Panc1 (cell line): ENCODE data around the gene SLC34A1. TPM values are rescaled to one million over a fixed set of nuclear protein-coding genes. Genes with fewer than 3 reads are reported as not detected.

Experiments
- ATAC-seq: fragments of 200-7000 bp; cut with Tn5 transposase; 2 replicates; pipeline ENCODE4 v1.9.1; 2020; ENCODE audit warnings: mild to moderate bottlenecking, moderate library complexity
- BruUV-seq: library from RNA; stranded (reverse); fragments of 400-500 nt; replicated peaks from 2 replicates; lab custom pipeline; 2021; lab: Mats Ljungman, UMichigan
- CTCF ChIA-PET: fragments of 300-600 bp; sonication (Branson Sonifier 250); formaldehyde crosslinking; loops from one replicate; lab custom pipeline; 2022; ENCODE audit warnings: antibody characterized with exemption; lab: Charles Lee
- POLR2A ChIA-PET: fragments of 300-600 bp; sonication (Branson Sonifier 250); formaldehyde crosslinking; loops from one replicate; lab custom pipeline; 2022; ENCODE audit warnings: antibody characterized with exemption; lab: Charles Lee
- DNase-seq: peaks from one replicate; pipeline ENCODE4 v3.0.0-alpha.2; 2010; ENCODE audit warnings: low read depth, low spot score
- H3K27ac ChIP-seq: 2 replicates; pipeline ENCODE4 v1.5.1; 2011; ENCODE audit warnings: mild to moderate bottlenecking, low read length, inconsistent platforms
- H3K27me3 ChIP-seq: fragments of 200-500 bp; sonication (Bioruptor generic); 2 replicates; pipeline ENCODE4 v1.6.0; 2014; ENCODE audit warnings: low read length, inconsistent platforms; ENCODE audit not compliant: control insufficient read depth, insufficient read depth
- H3K36me3 ChIP-seq: fragments of 200-500 bp; sonication (Bioruptor generic); 2 replicates; pipeline ENCODE4 v1.5.1; 2014; ENCODE audit warnings: inconsistent platforms, mild to moderate bottlenecking, low read length, moderate library complexity; ENCODE audit not compliant: control insufficient read depth, insufficient read depth
- H3K4me1 ChIP-seq: 2 replicates; pipeline ENCODE4 v1.5.1; 2011; ENCODE audit warnings: inconsistent platforms, mild to moderate bottlenecking, low read length, moderate library complexity; ENCODE audit not compliant: control insufficient read depth, insufficient read depth
- H3K4me3 ChIP-seq, 2 experiments: 2 replicates each; pipeline ENCODE4 v1.5.1; 2011 to 2012; ENCODE audit warnings: low read depth in 2 of 2, low read length in 2 of 2, mild to moderate bottlenecking in 2 of 2, inconsistent platforms in 1 of 2, moderate library complexity in 1 of 2
- H3K9me3 ChIP-seq: fragments of 200-500 bp; sonication (Bioruptor generic); 2 replicates; pipeline ENCODE4 v1.5.1; 2014; ENCODE audit warnings: low read depth, mild to moderate bottlenecking, inconsistent platforms, low read length, moderate library complexity; ENCODE audit not compliant: control insufficient read depth, insufficient read depth
- POLR2AphosphoS5 ChIP-seq: IDR thresholded peaks from 2 replicates; pipeline ENCODE4 v1.6.1; 2012; ENCODE audit warnings: mild to moderate bottlenecking, low read depth, low read length, moderate library complexity
- SIN3A ChIP-seq: IDR thresholded peaks from 2 replicates; pipeline ENCODE4 v1.6.1; 2012; ENCODE audit warnings: low read depth, mild to moderate bottlenecking, low read length, moderate library complexity, borderline replicate concordance; ENCODE audit not compliant: insufficient read depth
- TCF7L2 ChIP-seq: IDR thresholded peaks from 2 replicates; pipeline ENCODE4 v1.6.1; 2011; ENCODE audit warnings: mild to moderate bottlenecking, low read depth, low read length, inconsistent platforms
- in situ Hi-C: cut with HindIII; loops from 2 replicates; pipeline ENCODE4 v1.10.0; 2016; ENCODE audit warnings: low sequenced_read_pairs, low pct_unique_long_range_greater_than_20kb
- intact Hi-C: fragments of 100-400 bp; cut with micrococcal nuclease; formaldehyde crosslinking; loops from one replicate; pipeline ENCODE4 v1.10.0; 2022; ENCODE audit not compliant: unreplicated experiment
- total RNA-seq: library from RNA; stranded (reverse); gene quantifications from one replicate; pipeline ENCODE4 v1.2.1, GENCODE V29; 2021; ENCODE audit not compliant: unreplicated experiment
- TF ChIP-seq, protein P1 (sequence below): fragments of 450-650 bp; IDR thresholded peaks from 2 replicates; pipeline ENCODE4 v1.5.1; 2017; ENCODE audit warnings: mild to moderate bottlenecking
- TF ChIP-seq, protein P2 (sequence below), 2 experiments: IDR thresholded peaks; 2 replicates each; pipeline ENCODE4 v1.6.1; 2011 to 2012; ENCODE audit warnings: low read depth in 2 of 2, control low read depth in 1 of 2, low read length in 1 of 2, mild to moderate bottlenecking in 1 of 2, moderate library complexity in 1 of 2; ENCODE audit not compliant: insufficient read depth in 1 of 2

The SLC34A1 gene
- total RNA-seq, 1 experiment from 2014 or later, result not detected

DNA sequence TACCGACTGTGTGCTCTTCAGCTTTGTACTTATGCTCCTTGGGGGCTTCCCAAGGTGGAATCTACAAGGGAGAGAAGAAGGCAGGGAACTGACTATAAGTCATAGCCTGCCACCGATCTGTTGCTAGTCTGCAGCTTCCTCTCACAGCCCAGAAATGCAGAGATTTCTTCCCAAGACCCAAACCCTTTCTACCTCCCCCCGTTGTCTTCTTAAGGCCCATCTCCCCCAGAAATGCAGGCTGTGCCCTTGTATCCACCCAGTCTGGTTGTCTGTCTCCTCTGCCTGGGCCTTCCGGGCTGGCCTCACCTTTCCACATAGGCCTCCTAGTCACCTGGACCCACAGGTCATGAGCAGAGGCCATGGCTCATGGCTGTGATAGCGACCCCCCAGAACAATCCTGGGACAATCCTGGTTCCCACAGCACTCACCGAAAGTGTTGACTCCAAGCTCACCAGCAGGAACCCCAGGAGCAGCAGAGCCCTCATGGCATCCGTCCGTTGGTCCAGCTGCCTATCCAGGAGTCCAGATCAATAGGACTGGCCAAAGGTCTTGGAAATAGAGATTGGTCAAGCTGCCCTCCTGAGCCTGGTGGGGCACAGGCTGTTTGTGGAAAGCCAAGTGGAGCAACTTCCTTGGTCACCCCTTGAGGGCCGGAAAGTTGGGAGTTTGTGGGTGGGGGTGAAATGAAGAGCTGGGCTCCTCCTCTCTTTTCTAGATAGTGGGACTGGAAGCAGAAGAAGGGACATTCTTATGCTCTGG lies 25.0 kb downstream of the SLC34A1 start, which contains the start of gene F12:
Gene F12, minus strand, starts transcription at position 522 of the 759 bp plus-strand sequence. Its CDS starts 37 bp downstream, at position 485.
- CTCF ChIA-PET, result interaction anchor here (1.2 kb wide), 1 partner anchor 19 kb away, joined by 4 read pairs; no protein-coding TSS in a partner anchor
- POLR2A ChIA-PET, result interaction anchor here (0.8 kb wide), 1 partner anchor 16 kb away, joined by 9 read pairs; no protein-coding TSS in a partner anchor
- BruUV-seq, result no TSS peak

DNA sequence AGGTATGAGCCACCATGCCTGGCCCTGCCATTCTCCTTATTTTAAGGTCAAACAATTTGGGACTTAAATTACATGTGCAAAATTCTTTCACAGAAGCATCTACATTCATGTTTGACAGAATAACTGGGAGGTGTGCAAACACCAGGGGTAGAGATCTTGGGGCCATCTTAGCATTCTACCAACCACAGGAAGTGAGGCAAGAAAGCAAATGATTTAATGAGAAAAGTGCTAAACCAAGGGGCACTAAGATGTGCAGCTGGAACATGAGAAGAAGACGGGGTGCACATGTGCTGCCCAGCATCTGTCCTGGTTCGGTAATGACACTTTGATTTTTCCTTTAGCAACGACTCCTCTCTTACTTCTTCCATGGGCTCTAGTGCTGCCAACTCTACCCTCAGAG lies 26.3 kb downstream of the SLC34A1 start:
- Histone ChIP-seq H3K4me1 (no peaks in the 10 kb centered on the region), H3K27ac (no peak overlapping the region), H3K27me3 (no peaks in the 10 kb centered on the region), H3K9me3 (no peaks in the 10 kb centered on the region), H3K36me3 (no peaks in the 10 kb centered on the region), H3K4me3 (no peak overlapping the region)
- CTCF ChIA-PET, result no interaction called here
- in situ Hi-C loops, result no loop called here
- no TSS peak for BruUV-seq
- intact Hi-C loops, result no loop called here
- DNase-seq (no peak), ATAC-seq (no peak)
- POLR2A ChIA-PET, result no interaction called here
- TF ChIP-seq TCF7L2 (no peak), SIN3A (no peak), POLR2AphosphoS5 (no peak)
- TF ChIP-seq, protein P1, sequence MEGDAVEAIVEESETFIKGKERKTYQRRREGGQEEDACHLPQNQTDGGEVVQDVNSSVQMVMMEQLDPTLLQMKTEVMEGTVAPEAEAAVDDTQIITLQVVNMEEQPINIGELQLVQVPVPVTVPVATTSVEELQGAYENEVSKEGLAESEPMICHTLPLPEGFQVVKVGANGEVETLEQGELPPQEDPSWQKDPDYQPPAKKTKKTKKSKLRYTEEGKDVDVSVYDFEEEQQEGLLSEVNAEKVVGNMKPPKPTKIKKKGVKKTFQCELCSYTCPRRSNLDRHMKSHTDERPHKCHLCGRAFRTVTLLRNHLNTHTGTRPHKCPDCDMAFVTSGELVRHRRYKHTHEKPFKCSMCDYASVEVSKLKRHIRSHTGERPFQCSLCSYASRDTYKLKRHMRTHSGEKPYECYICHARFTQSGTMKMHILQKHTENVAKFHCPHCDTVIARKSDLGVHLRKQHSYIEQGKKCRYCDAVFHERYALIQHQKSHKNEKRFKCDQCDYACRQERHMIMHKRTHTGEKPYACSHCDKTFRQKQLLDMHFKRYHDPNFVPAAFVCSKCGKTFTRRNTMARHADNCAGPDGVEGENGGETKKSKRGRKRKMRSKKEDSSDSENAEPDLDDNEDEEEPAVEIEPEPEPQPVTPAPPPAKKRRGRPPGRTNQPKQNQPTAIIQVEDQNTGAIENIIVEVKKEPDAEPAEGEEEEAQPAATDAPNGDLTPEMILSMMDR, result no peak
- TF ChIP-seq, protein P2, sequence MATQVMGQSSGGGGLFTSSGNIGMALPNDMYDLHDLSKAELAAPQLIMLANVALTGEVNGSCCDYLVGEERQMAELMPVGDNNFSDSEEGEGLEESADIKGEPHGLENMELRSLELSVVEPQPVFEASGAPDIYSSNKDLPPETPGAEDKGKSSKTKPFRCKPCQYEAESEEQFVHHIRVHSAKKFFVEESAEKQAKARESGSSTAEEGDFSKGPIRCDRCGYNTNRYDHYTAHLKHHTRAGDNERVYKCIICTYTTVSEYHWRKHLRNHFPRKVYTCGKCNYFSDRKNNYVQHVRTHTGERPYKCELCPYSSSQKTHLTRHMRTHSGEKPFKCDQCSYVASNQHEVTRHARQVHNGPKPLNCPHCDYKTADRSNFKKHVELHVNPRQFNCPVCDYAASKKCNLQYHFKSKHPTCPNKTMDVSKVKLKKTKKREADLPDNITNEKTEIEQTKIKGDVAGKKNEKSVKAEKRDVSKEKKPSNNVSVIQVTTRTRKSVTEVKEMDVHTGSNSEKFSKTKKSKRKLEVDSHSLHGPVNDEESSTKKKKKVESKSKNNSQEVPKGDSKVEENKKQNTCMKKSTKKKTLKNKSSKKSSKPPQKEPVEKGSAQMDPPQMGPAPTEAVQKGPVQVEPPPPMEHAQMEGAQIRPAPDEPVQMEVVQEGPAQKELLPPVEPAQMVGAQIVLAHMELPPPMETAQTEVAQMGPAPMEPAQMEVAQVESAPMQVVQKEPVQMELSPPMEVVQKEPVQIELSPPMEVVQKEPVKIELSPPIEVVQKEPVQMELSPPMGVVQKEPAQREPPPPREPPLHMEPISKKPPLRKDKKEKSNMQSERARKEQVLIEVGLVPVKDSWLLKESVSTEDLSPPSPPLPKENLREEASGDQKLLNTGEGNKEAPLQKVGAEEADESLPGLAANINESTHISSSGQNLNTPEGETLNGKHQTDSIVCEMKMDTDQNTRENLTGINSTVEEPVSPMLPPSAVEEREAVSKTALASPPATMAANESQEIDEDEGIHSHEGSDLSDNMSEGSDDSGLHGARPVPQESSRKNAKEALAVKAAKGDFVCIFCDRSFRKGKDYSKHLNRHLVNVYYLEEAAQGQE (IDR thresholded peaks at IDR 0.05; ENCODE audit: insufficient read depth in 1 of 2, low read depth in 2 of 2, low read length in 1 of 2), result no peak

More for the DNA sequence above, 25.0 kb downstream of the SLC34A1 start, which contains the start of gene F12:
- intact Hi-C loops (no loop called here), in situ Hi-C loops (no loop called here)
- no peak within 1 kb of the TSS for H3K27ac ChIP-seq
- H3K27me3 ChIP-seq, result no peaks in the 10 kb centered on the region
- no peaks in the 10 kb centered on the region for H3K36me3 ChIP-seq
- no peak for ATAC-seq
- DNase-seq, result no peak
- no peaks in the 10 kb centered on the region for H3K4me1 ChIP-seq
- TF ChIP-seq POLR2AphosphoS5, result no peak
- TF ChIP-seq SIN3A, result no peak
- no peak for TF ChIP-seq TCF7L2
- TF ChIP-seq, protein P1, result no peak
- TF ChIP-seq, protein P2 (IDR thresholded peaks at IDR 0.05; ENCODE audit: insufficient read depth in 1 of 2, low read depth in 2 of 2, low read length in 1 of 2), result no peak
- no peak within 1 kb of the TSS for H3K4me3 ChIP-seq
- H3K9me3 ChIP-seq, result no peaks in the 10 kb centered on the region
